GM18520 (cell line): ENCODE measurements around the gene LIPT2.

Experiments
- ATAC-seq: cut with Tn5 transposase; IDR thresholded peaks from one replicate; pipeline ENCODE4 v1.9.1; 2021; ENCODE audit not compliant: unreplicated experiment

The LIPT2 gene

GRCh38 chr11:74504100-74504691 is 10.7 kb upstream of the LIPT2 start:
- no peak for ATAC-seq

- ATAC-seq = no peak
Observed at GRCh38 chr11:74494916-74495315, 1.4 kb upstream of the LIPT2 start.

DNA sequence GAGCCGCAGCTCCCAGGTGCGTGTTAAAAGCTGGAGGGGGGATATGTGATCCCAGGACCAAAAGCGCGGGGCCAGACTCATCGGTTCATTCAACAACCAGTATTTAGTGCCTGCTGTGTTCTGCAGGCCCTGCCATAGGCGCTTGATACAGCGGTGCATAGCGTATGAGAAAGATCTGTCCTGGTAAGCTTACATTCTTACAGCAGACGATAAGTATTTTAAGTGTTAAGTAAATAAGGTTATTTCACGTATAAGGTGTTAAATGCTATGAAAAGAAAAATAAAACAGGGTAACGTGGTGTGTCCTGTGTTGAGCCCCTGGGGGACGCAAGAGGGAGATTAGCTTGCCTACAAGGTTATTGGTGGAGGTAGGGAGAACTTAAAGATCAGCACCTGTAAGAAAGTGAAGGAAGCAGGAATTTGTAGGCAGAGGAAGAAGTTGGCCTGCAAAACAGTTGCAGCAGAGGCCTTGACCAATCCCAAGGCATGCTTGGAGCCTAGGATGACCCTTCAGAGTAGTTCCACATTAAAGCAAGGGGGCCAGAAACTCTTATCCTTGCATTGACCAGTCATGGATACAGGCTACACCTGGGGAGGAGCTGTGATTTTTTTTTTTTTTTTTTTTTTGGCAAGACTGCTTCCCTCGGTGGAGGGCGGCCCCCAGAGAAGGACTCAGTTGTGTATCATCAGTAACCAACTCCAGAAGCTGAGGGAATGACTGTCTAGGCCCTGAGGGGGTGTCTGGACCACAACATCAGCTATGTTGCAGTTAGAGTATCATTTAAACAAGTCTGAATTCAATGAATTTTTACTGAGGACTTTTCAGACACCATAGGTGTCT is 487 bp upstream of the LIPT2 start:
- no peak for ATAC-seq

DNA sequence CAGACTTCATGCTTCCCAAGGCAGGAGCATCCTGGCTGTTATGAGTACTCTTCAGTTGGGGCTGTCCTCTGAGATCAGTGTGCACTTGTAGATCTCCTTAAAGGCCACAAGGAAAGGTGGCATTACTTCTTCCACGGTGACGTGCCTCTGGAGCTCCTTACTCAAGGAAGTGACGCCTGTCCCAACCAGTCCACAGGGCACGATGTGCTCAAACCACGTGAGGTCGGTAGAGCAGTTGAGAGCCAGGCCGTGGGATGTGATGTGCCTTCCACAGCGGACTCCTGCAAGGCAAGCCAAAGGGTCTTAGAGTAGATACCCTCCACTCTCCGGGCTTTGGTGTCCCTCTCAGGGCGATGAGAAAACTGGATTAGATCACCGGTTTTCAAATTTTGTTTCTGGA is 1.4 kb downstream of the LIPT2 start:
- ATAC-seq = no peak

DNA sequence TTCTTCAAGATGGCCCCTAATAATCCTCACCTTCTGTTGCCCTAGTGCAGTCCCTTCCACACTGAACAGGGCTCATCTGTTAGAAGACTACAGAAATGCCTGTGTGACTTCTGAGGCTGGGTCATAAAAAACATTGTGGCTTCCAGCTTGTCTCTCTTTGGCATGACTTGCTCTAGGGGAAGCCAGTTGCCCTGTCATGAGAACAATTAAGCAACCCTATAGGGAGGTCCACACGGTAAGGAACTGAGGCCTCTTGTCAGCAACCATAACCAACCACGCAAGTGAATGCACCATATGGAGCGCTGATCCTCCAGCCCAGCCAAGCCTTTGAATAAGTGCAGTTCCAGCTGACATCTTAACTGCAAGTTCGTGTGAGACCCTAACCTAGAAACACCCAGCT is 2.6 kb downstream of the LIPT2 start:
- ATAC-seq = no peak

DNA sequence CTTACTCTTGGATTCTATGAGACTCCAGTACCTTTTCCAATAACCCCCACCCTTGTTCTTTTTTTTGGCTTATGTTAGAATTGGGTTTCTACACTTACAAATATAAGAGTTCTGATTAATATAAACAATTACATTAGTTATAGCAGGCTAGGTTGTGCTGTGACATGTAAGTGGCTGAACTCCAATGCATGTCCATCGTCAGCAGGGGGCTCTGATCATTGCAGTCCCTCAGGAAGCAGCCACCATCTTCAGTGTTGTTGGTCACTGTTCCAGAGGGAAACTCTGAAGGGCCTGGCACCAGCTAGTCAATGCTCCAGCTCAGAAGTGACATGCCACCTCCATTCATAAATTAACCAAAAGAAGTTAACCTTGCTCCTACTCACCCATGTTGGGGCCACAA is 5.6 kb downstream of the LIPT2 start:
- no peak for ATAC-seq

- no peak for ATAC-seq
Observed at GRCh38 chr11:74485868-74486267, 7.7 kb downstream of the LIPT2 start.

DNA sequence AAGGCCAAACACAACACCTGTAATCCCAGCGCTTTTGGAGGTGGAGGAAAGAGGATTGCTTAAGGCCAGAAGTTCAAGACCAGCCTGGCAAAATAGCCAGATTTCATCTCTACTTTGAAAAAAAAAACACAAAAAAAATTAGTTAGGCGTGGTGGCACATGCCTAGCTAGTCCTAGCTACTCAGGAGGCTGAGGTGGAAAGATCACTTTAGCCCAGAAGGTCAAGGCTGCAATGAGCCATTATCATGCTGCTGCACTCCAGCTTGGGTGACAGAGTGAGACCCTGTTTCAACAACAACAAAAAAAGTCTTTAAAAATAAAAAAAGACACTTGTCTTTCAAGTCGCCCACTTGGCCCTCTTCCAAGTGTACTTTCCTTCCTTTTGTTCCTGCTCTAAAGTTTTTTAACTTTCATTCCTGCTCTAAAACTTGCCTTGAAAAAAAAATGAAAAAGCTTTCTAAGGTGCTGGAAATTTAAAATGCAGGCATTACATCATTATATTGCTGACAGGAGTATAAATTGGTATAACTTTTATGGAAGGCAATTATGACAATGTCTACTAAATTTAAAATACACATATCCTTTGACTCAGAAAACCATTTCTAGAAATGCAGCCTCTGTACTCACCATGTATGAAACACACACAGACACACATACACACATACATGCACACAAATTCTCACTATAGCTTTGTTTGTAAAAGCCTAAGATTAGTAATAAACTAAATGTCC is 12.7 kb downstream of the LIPT2 start:
- ATAC-seq = no peak

- ATAC-seq = no peak
Observed at GRCh38 chr11:74479732-74480123, 13.8 kb downstream of the LIPT2 start.

DNA sequence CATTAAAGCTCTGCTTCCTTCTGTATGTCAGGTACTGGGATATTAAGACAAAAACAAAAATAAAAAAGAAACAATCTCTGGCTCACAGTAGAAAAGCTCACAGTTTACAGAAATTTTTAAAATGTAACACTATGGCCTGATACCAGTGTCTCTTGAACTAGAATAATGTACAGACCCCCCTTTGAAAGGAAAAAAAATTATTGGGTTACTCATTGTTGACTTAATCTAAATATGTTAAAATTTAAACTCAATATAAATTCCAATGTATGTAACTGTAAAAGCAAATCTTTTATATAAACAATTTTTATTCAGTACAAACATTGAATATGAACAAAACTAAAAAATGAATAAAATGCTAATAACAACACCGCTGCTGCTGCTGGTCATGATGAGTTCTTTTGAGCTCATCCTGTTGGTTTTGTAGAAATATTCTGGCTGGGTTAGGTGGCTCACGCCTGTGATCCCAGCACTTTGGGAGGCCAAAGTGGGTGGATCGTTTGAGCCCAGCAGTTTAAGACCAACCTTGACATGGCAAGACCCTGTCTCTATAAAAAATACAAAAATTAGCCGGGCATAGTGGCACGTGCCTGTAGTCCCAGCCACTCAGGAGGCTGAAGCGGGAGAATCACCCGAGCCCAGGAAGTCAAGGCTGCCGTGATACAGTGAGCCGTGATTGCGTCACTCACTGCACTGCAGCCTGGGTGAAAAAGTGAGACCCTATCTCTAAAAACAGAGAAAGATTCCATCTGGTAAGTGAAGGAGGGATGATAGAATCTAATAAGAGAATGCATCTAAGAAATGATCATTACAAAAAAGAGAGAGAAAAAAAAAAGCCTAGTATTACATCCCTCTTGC is 14.4 kb downstream of the LIPT2 start:
- no peak for ATAC-seq

GRCh38 chr11:74476536-74476935 is 17.0 kb downstream of the LIPT2 start:
- no peak for ATAC-seq

DNA sequence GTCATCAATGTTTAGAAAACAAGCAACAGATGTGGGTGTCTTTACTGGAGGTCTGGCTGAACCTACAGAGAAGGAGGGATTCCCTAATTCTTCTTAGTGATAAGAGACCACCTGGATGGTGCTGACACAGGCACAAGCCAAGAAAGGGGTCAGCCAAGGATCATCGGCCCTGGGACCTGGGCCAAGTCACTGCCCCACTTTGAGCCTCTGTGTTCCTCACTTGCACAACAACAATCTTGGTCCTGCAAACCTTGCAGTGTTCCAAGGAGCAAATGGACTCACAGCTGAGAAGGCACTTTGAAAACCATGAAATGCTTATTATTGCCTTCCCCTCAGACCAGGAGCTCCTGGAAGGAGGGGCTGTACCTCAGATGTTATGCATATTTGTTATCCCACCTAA is 19.2 kb downstream of the LIPT2 start:
- no peak for ATAC-seq

GRCh38 chr11:74473382-74474173 is 19.9 kb downstream of the LIPT2 start:
- no peak for ATAC-seq

DNA sequence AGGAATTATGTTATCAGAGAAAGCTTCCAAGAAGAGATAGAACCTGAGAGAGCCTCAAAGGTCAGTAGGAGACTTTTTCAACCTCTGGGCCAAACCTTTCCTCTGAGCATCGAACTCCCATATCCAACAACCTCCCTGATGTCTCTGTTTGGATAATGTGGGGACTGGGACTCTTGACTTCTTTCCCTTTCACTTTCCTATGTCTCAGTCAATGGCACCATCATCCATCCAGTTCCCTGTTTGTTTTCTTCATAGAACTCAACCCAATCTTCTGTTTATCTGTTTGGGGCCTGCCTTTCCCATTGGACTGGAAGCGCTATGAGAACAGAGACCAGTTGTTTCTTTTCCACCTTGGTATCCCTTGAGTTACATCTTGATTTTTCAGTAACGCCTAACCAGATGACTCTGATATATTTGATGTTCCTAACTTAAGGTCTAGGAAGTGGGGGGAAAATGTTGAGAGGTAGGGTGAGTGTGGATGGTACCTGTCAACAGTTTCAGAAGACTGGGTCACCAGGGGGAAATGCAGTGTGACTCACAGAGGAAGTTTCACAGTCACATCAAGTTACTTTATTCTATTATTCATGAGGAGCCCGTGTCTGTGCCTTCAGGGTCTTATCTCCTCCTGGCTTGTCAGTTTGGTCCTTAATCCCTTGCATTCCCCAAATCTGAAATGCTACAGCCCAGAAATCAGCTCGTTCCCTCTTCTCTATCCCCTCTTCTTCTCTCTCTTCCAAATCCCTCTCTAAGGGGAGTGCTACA is 21.7 kb downstream of the LIPT2 start:
- no peak for ATAC-seq

DNA sequence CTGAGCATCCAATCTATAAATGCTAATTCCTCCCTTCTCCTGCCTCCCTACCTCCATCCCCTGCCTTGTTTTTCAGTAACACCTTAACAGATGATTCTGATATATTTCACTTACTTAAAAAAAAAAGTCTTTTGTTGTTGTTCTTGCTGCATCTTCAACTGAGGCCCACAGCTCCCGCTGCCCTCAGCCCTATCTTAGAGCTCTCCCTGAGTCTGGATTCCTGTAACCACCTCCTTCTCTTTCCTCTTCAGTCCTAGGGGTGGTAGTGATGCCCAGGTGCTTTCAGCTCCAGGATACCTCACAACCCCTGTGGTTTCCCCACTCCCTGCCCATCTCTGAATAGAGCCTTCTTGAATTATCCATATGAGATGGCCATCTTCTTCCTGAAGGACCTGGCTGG is 22.5 kb downstream of the LIPT2 start:
- no peak for ATAC-seq

GRCh38 chr11:74470526-74470925 is 23.0 kb downstream of the LIPT2 start:
- no peak for ATAC-seq

DNA sequence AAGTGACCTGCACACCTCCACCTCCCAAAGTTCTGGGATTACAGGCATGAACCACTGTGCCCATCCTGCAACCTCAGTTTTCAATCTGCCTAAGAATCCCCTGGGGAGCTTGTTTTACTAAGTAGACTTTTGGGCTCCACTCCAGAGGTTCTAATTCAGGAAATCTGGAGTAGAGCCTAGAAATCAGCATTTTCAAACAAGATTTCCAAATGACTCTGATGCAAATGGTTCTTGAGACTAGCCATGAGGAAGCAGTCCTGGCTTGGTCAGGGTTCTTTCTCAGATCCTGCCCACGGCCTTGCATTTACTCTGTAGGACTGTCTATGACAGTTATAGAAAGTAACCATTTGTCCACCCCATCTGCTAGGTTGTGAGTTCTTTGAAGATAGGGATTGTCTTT is 24.6 kb downstream of the LIPT2 start:
- ATAC-seq = no peak

GRCh38 chr11:74468521-74468920 is 25.0 kb downstream of the LIPT2 start:
- no peak for ATAC-seq

DNA sequence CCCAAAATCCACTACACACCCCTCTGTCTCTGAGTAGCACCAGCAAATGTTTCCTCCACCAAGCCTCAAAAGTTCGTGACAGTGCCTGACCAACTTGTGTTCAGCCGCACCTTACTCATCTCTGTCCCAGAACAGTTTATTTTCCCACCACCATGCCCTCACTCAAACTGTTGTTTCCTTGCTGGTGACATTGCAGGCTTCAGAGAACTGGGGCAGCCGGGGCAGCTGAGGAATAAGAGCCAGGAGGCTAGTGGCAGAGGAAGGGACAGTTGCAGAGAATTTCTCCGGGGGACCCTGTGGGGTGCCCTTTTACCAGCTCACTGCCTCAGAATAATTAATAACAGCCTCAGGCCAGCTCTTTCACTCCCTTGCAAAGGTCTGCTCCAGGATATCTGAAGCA is 25.5 kb downstream of the LIPT2 start:
- ATAC-seq = no peak
